22Rv1 (cell line): Measurements from ENCODE around the gene WFDC11.

Experiments used
- ZFX ChIP-seq: fragments of 450-650 bp; IDR thresholded peaks from 2 replicates; pipeline ENCODE4 v1.6.1; 2017; ENCODE audit warnings: antibody characterized with exemption, borderline replicate concordance
- TF ChIP-seq, protein P1 (sequence below): fragments of 450-650 bp; IDR thresholded peaks from 2 replicates; pipeline ENCODE4 v1.5.1; 2017; ENCODE audit warnings: mild to moderate bottlenecking

DNA sequence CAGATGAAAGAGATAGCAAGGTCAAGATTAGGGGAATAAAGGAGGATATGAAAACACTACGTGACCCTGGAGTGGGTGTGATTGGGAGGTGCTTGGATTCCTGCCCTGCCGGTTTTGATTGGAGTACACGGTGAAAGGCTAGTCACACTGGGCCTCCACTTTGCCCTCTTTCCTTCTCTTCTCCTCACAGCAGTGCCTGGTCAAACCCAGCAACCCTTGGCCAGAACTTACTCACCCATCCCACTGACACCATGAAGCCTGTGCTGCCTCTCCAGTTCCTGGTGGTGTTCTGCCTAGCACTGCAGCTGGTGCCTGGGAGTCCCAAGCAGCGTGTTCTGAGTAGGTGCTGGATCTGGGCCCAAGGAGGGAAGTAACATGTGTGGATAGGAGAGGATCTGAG lies 31.8 kb upstream of the WFDC11 start, which contains the start of gene WFDC13:
- TF ChIP-seq, protein P1, sequence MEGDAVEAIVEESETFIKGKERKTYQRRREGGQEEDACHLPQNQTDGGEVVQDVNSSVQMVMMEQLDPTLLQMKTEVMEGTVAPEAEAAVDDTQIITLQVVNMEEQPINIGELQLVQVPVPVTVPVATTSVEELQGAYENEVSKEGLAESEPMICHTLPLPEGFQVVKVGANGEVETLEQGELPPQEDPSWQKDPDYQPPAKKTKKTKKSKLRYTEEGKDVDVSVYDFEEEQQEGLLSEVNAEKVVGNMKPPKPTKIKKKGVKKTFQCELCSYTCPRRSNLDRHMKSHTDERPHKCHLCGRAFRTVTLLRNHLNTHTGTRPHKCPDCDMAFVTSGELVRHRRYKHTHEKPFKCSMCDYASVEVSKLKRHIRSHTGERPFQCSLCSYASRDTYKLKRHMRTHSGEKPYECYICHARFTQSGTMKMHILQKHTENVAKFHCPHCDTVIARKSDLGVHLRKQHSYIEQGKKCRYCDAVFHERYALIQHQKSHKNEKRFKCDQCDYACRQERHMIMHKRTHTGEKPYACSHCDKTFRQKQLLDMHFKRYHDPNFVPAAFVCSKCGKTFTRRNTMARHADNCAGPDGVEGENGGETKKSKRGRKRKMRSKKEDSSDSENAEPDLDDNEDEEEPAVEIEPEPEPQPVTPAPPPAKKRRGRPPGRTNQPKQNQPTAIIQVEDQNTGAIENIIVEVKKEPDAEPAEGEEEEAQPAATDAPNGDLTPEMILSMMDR, result no peak
- TF ChIP-seq ZFX, result no peak
